A673 (cell line): Measurements from ENCODE around the gene ZNFX1.

Source experiments
- CTCF ChIP-seq: fragments of 300-800, 200-600 bp; sonication (generic); conservative IDR thresholded peaks from 2 replicates; pipeline ENCODE4 v1.5.1; 2017; ENCODE audit warnings: low read depth, mild to moderate bottlenecking, antibody characterized with exemption, low read length, moderate library complexity, mixed read lengths
- EZH2 ChIP-seq: fragments of 200-600 bp; sonication (generic); IDR thresholded peaks from 2 replicates; pipeline ENCODE4 v1.6.1; 2017; ENCODE audit warnings: borderline replicate concordance, low read depth, mild to moderate bottlenecking, mixed read lengths, antibody characterized with exemption, low read length; ENCODE audit not compliant: poor library complexity, severe bottlenecking

GRCh38 chr20:49290608-49291191, 12.8 kb upstream of the ZNFX1 start:
- TF ChIP-seq CTCF (no peak), EZH2 (no peak)
